IMR-90 (cell line): ENCODE measurements around the gene ZBTB4. TPM values are rescaled to one million over a fixed set of nuclear protein-coding genes. Genes with fewer than 3 reads are reported as not detected.

Experiments
- ATAC-seq: fragments of 200-7000 bp; cut with Tn5 transposase; 2 replicates; pipeline ENCODE4 v1.9.1; 2020; ENCODE audit warnings: low read depth, mild to moderate bottlenecking, moderate library complexity
- BruUV-seq: library from RNA; stranded (reverse); fragments of 400-500 nt; replicated peaks from 2 replicates; lab custom pipeline; 2021; lab: Mats Ljungman, UMichigan
- CTCF ChIA-PET: fragments of 300-600 bp; formaldehyde crosslinking; extraction: SDS; loops from one replicate; lab custom pipeline; 2021; ENCODE audit warnings: antibody characterized with exemption; lab: Yijun Ruan, JAX
- POLR2A ChIA-PET: fragments of 300-600 bp; sonication (Branson Sonifier 250); formaldehyde crosslinking; loops from one replicate; lab custom pipeline; 2022; ENCODE audit warnings: antibody characterized with exemption; ENCODE audit not compliant: unreplicated experiment; lab: Charles Lee
- DNase-seq: peaks from one replicate; pipeline ENCODE4 v3.0.0; 2013
- H2AFZ ChIP-seq: replicated peaks from 2 replicates; pipeline ENCODE3; 2013; ENCODE audit warnings: low read length, mild to moderate bottlenecking; ENCODE audit not compliant: poor library complexity
- H2AK5ac ChIP-seq: 2 replicates; pipeline ENCODE4 v1.6.1; 2013; ENCODE audit warnings: low read depth, low read length, inconsistent platforms
- H2AK9ac ChIP-seq: replicated peaks from 2 replicates; pipeline ENCODE3; 2013; ENCODE audit warnings: mild to moderate bottlenecking, low read depth, low read length, moderate library complexity; ENCODE audit not compliant: poor library complexity
- H2BK120ac ChIP-seq: 2 replicates; pipeline ENCODE4 v1.6.1; 2013; ENCODE audit warnings: low read depth, low read length, inconsistent platforms
- H2BK15ac ChIP-seq: 3 replicates; pipeline ENCODE4 v1.6.1; 2013; ENCODE audit warnings: low read depth, low read length, inconsistent platforms
- H2BK20ac ChIP-seq: 2 replicates; pipeline ENCODE4 v1.6.1; 2013; ENCODE audit warnings: low read depth, mild to moderate bottlenecking, inconsistent platforms, low read length, moderate library complexity
- H2BK5ac ChIP-seq: 2 replicates; pipeline ENCODE4 v1.6.1; 2013; ENCODE audit warnings: mild to moderate bottlenecking, low read depth, low read length, inconsistent platforms; ENCODE audit not compliant: poor library complexity, severe bottlenecking
- H3K14ac ChIP-seq: replicated peaks from 2 replicates; pipeline ENCODE4 v1.6.1; 2013; ENCODE audit warnings: low read depth, low read length, inconsistent platforms
- H3K18ac ChIP-seq: 2 replicates; pipeline ENCODE4 v1.6.1; 2013; ENCODE audit warnings: low read depth, low read length, control low read depth
- H3K23ac ChIP-seq: 2 replicates; pipeline ENCODE4 v1.6.1; 2013; ENCODE audit warnings: low read depth, low read length, inconsistent platforms
- H3K27ac ChIP-seq: 2 replicates; pipeline ENCODE4 v1.5.1; 2013; ENCODE audit warnings: mild to moderate bottlenecking, control low read depth, low read length; ENCODE audit not compliant: insufficient read depth
- H3K27me3 ChIP-seq: 2 replicates; pipeline ENCODE4 v1.6.1; 2013; ENCODE audit warnings: low read length; ENCODE audit not compliant: control insufficient read depth, insufficient read depth
- H3K36me3 ChIP-seq: 2 replicates; pipeline ENCODE4 v1.6.1; 2013; ENCODE audit warnings: low read length, mixed read lengths; ENCODE audit not compliant: control insufficient read depth, insufficient read depth
- H3K4ac ChIP-seq: 2 replicates; pipeline ENCODE4 v1.6.1; 2013; ENCODE audit warnings: low read depth, low read length, inconsistent platforms
- H3K4me1 ChIP-seq: 2 replicates; pipeline ENCODE4 v1.6.1; 2013; ENCODE audit warnings: low read length, mixed read lengths; ENCODE audit not compliant: control insufficient read depth, insufficient read depth
- H3K4me2 ChIP-seq: 2 replicates; pipeline ENCODE4 v1.6.1; 2013; ENCODE audit warnings: low read depth, mild to moderate bottlenecking, control low read depth, low read length, moderate library complexity
- H3K4me3 ChIP-seq: 2 replicates; pipeline ENCODE4 v1.5.1; 2013; ENCODE audit warnings: low read depth, mild to moderate bottlenecking, control low read depth, low read length, moderate library complexity; ENCODE audit not compliant: insufficient read depth
- H3K56ac ChIP-seq: 2 replicates; pipeline ENCODE4 v1.6.1; 2013; ENCODE audit warnings: low read length, inconsistent platforms; ENCODE audit not compliant: insufficient read depth; ENCODE audit errors: extremely low read depth
- H3K79me1 ChIP-seq, 2 experiments: 2 replicates each; pipeline ENCODE4 v1.6.1; 2013; ENCODE audit warnings: low read length in 2 of 2, inconsistent platforms in 1 of 2, low read depth in 1 of 2
- H3K9ac ChIP-seq: 2 replicates; pipeline ENCODE4 v1.6.1; 2013; ENCODE audit warnings: low read depth, low read length, control low read depth
- H3K9me1 ChIP-seq: 2 replicates; pipeline ENCODE4 v1.6.1; 2013; ENCODE audit warnings: low read length, inconsistent platforms; ENCODE audit not compliant: insufficient read depth
- H3K9me3 ChIP-seq: 2 replicates; pipeline ENCODE4 v1.6.1; 2013; ENCODE audit warnings: low read length; ENCODE audit not compliant: control insufficient read depth, insufficient read depth
- H4K20me1 ChIP-seq: 2 replicates; pipeline ENCODE4 v1.6.1; 2013; ENCODE audit warnings: low read length, inconsistent platforms; ENCODE audit not compliant: insufficient read depth
- H4K5ac ChIP-seq: 2 replicates; pipeline ENCODE4 v1.6.1; 2013; ENCODE audit warnings: mild to moderate bottlenecking, low read depth, low read length, control low read depth
- H4K8ac ChIP-seq, 2 experiments: 2 replicates each; pipeline ENCODE4 v1.6.1; 2013; ENCODE audit warnings: low read depth in 2 of 2, low read length in 2 of 2, control low read depth in 1 of 2, inconsistent platforms in 1 of 2
- H4K91ac ChIP-seq: 2 replicates; pipeline ENCODE4 v1.6.1; 2013; ENCODE audit warnings: low read depth, low read length, inconsistent platforms; ENCODE audit not compliant: insufficient read depth
- BHLHE40 ChIP-seq: fragments of 150-350 bp; IDR thresholded peaks from 2 replicates; pipeline ENCODE4 v1.6.1; 2016; ENCODE audit warnings: mild to moderate bottlenecking, low read depth, low read length
- CEBPB ChIP-seq: IDR thresholded peaks from 2 replicates; pipeline ENCODE4 v1.6.1; 2012; ENCODE audit warnings: low read depth, low read length, improper control_type of control experiment
- CHD1 ChIP-seq: IDR thresholded peaks from 2 replicates; pipeline ENCODE4 v1.6.1; 2012; ENCODE audit warnings: low read depth, low read length, improper control_type of control experiment
- ELK1 ChIP-seq: fragments of 150-350 bp; IDR thresholded peaks from 2 replicates; pipeline ENCODE4 v1.6.1; 2016; ENCODE audit warnings: low read depth, mild to moderate bottlenecking, low read length, moderate library complexity, borderline replicate concordance
- FOS ChIP-seq: fragments of 150-350 bp; IDR thresholded peaks from 2 replicates; pipeline ENCODE4 v1.6.1; 2016; ENCODE audit warnings: low read depth, low read length
- MAFK ChIP-seq: IDR thresholded peaks from 2 replicates; pipeline ENCODE4 v1.6.1; 2012; ENCODE audit warnings: low read depth, low read length, improper control_type of control experiment
- MAZ ChIP-seq: IDR thresholded peaks from 2 replicates; pipeline ENCODE4 v1.6.1; 2012; ENCODE audit warnings: low read depth, mild to moderate bottlenecking, low read length, improper control_type of control experiment, moderate library complexity, borderline replicate concordance
- MXI1 ChIP-seq: IDR thresholded peaks from 2 replicates; pipeline ENCODE4 v1.6.1; 2012; ENCODE audit warnings: low read depth, mild to moderate bottlenecking, low read length, moderate library complexity, borderline replicate concordance
- NFE2L2 ChIP-seq: fragments of 150-350 bp; IDR thresholded peaks from 2 replicates; pipeline ENCODE4 v1.6.1; 2016; ENCODE audit warnings: low read depth, mild to moderate bottlenecking, low read length
- POLR2A ChIP-seq: IDR thresholded peaks from 2 replicates; pipeline ENCODE4 v1.6.1; 2012; ENCODE audit warnings: mild to moderate bottlenecking, low read depth, low read length
- RAD21 ChIP-seq: IDR thresholded peaks from 2 replicates; pipeline ENCODE4 v1.6.1; 2012; ENCODE audit warnings: low read length, improper control_type of control experiment
- RFX5 ChIP-seq: IDR thresholded peaks from 2 replicates; pipeline ENCODE4 v1.8.0; 2012; ENCODE audit warnings: low read depth, mild to moderate bottlenecking, low read length, moderate library complexity
- SMC3 ChIP-seq: fragments of 150-350 bp; IDR thresholded peaks from 2 replicates; pipeline ENCODE4 v1.6.1; 2016; ENCODE audit warnings: low read depth, mild to moderate bottlenecking, antibody characterized with exemption, low read length, moderate library complexity
- USF2 ChIP-seq: fragments of 150-350 bp; IDR thresholded peaks from 2 replicates; pipeline ENCODE4 v1.6.1; 2017; ENCODE audit warnings: mild to moderate bottlenecking, antibody characterized with exemption, low read length, low read depth
- WGBS, 2 experiments: methylation state at CpG; one replicate each; pipeline versions ENCODE4 v1.1.5 to v1.1.7; 2013; ENCODE audit warnings: missing lambda C conversion rate in 2 of 2; ENCODE audit not compliant: insufficient read length in 1 of 2; ENCODE audit errors: extremely low coverage in 2 of 2; 5-methylcytosine and 5-hydroxymethylcytosine counted together
- dilution Hi-C: fragments of 300-500 bp; cut with HindIII; formaldehyde crosslinking; loops from one replicate; pipeline ENCODE4 v1.14.3; 2018; ENCODE audit warnings: low sequenced_read_pairs; ENCODE audit not compliant: unreplicated experiment
- in situ Hi-C: fragments of 300-500 bp; cut with MboI; formaldehyde crosslinking; loops from 3 replicates; pipeline ENCODE4 v1.14.3; 2019; ENCODE audit warnings: low sequenced_read_pairs, inconsistent platforms, mixed read lengths
- intact Hi-C: fragments of 100-400 bp; cut with micrococcal nuclease; formaldehyde crosslinking; loops from 2 replicates; pipeline ENCODE4 v1.10.0; 2022
- polyA plus RNA-seq, 3 experiments: library from polyadenylated mRNA; depleted of rRNA; stranded (reverse); fragments of >200 nt; gene quantifications; 2 replicates each; pipeline ENCODE4 v1.2.3, GENCODE V29; 2012; ENCODE audit warnings: low replicate concordance in 1 of 3
- total RNA-seq: library from RNA; depleted of rRNA; stranded (reverse); fragments of >200 nt; gene quantifications from 2 replicates; pipeline ENCODE4 v1.2.3, GENCODE V29; 2012
- TF ChIP-seq, protein P1 (sequence below): conservative IDR thresholded peaks from 2 replicates; pipeline ENCODE4 v1.5.1; 2012; ENCODE audit warnings: mild to moderate bottlenecking, low read depth, low read length, improper control_type of control experiment

ZBTB4 gene
- total and polyA plus RNA-seq, 2 of the 4 experiments (the other 2 are of a cell fraction): 6.3 to 20.3 TPM

DNA sequence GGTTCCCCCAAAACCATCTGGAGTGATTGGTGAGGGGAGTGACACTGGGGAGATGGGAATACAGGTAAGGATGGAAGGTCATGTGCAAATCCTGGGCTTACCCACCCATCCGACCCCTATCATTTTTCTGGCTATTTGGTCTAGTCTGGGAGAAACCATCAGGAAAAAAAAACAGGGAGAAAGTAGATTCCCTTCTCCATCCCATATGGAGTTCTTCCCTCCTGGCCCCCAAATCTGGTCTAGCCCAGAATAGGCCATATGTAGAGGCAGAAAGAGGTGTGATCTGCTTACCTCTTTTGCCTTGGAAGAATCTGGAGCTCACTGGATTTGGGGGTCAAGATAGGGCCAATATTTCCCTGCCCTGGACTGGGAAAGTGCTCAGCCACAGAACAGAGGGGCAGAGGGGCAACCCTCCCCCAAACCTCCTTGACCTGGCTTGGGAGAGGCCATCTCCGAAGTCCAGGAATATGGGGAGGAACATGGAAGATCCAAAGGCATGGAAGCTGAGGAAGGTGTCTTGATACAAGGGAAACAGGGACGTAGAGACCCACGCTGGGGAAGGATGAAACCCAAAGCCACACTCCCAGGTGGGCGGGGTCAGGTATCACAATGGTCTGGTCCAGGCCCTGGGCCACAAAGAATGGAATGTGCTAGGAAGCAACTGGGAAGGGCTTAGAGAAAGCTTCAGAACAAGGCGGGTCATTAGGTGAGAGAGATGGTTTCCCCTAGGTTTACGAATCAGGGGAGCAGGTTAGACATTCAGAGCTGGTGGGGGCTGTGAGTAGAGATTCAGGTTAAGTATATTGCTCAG lies 18.4 kb downstream of the ZBTB4 start:
- Histone ChIP-seq H3K23ac (no peak overlapping the region), H3K9me3 (no peaks in the 10 kb centered on the region), H3K14ac (no peak overlapping the region), H2BK120ac (no peak overlapping the region), H4K8ac (no peak overlapping the region), H2BK15ac (no peak overlapping the region), H3K9ac (no peak overlapping the region), H3K27me3 (no peaks in the 10 kb centered on the region), H3K4me1 (no peaks in the 10 kb centered on the region), H3K9me1 (peaks cover 15% of the 10 kb centered on the region; the same call in 1 of the 2 replicates), H2AFZ (no peak overlapping the region), H2BK20ac (no peak overlapping the region), H4K5ac (no peak overlapping the region), H3K4ac (no peak overlapping the region), H3K36me3 (peaks cover 35% of the 10 kb centered on the region), H3K27ac (no peak overlapping the region), H3K79me1 (peaks cover 11 to 50% of the 10 kb centered on the region in 2 experiments; a peak in 2 of 4 replicates), H2AK9ac (no peak overlapping the region), H2BK5ac (no peak overlapping the region), H3K4me3 (no peak overlapping the region), H4K91ac (no peak overlapping the region), H3K4me2 (no peak overlapping the region), H3K18ac (no peak overlapping the region), H4K20me1 (peaks cover 21% of the 10 kb centered on the region), H3K56ac (no peak overlapping the region), H2AK5ac (no peak overlapping the region)
- ChIA-PET POLR2A (interaction anchor here (1.2 kb wide), 1 partner anchor 17 kb away, joined by 8 read pairs; no protein-coding TSS in a partner anchor), CTCF (no interaction called here)
- dilution Hi-C loops (no loop called here), in situ Hi-C loops (no loop called here), intact Hi-C loops (no loop called here)
- 93% methylated on average over 3 of the region's 7 CpGs; no CpG with 5 or more reads in 1 of the 2 experiments for WGBS, 2 experiments
- TSS peak; percentile 48 for BruUV-seq
- ATAC-seq: no peak
- no peak for DNase-seq
- TF ChIP-seq CEBPB (no peak), SMC3 (no peak), NFE2L2 (no peak), MAFK (no peak), ELK1 (no peak), BHLHE40 (no peak), MAZ (no peak), MXI1 (no peak), RFX5 (no peak), RAD21 (no peak), POLR2A (no peak), CHD1 (no peak), FOS (no peak), USF2 (no peak)
- TF ChIP-seq, protein P1, sequence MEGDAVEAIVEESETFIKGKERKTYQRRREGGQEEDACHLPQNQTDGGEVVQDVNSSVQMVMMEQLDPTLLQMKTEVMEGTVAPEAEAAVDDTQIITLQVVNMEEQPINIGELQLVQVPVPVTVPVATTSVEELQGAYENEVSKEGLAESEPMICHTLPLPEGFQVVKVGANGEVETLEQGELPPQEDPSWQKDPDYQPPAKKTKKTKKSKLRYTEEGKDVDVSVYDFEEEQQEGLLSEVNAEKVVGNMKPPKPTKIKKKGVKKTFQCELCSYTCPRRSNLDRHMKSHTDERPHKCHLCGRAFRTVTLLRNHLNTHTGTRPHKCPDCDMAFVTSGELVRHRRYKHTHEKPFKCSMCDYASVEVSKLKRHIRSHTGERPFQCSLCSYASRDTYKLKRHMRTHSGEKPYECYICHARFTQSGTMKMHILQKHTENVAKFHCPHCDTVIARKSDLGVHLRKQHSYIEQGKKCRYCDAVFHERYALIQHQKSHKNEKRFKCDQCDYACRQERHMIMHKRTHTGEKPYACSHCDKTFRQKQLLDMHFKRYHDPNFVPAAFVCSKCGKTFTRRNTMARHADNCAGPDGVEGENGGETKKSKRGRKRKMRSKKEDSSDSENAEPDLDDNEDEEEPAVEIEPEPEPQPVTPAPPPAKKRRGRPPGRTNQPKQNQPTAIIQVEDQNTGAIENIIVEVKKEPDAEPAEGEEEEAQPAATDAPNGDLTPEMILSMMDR: no peak
